SK-N-SH treated with all-trans-retinoic acid at 6 μM for 48 hours (cell line): Measurements from ENCODE around the gene ADARB2.

ENCODE experiments used
- ATAC-seq: fragments of 200-7000 bp; cut with Tn5 transposase; 3 replicates; pipeline ENCODE4 v1.9.1; 2020; ENCODE audit warnings: mild to moderate bottlenecking, moderate library complexity
- ARNTL ChIP-seq: fragments of 450-650 bp; formaldehyde crosslinking; IDR thresholded peaks from 2 replicates; pipeline ENCODE4 v1.5.0; 2020; ENCODE audit warnings: low read depth, mild to moderate bottlenecking, moderate library complexity, borderline replicate concordance
- BACH2 ChIP-seq: fragments of 250-450 bp; sonication (Bioruptor Pico); IDR thresholded peaks from 2 replicates; pipeline ENCODE4 v1.9.0; 2021; ENCODE audit warnings: mild to moderate bottlenecking, borderline replicate concordance
- CSDC2 ChIP-seq: fragments of 250-450 bp; sonication (Bioruptor Pico); IDR thresholded peaks from 2 replicates; pipeline ENCODE4 v1.5.0; 2020; ENCODE audit warnings: mild to moderate bottlenecking, moderate library complexity
- ESRRG ChIP-seq: fragments of 250-450 bp; sonication (Bioruptor Pico); IDR thresholded peaks from 2 replicates; pipeline ENCODE4 v1.6.1; 2021; ENCODE audit warnings: mild to moderate bottlenecking
- GLIS3 ChIP-seq: fragments of 250-450 bp; sonication (Bioruptor Pico); IDR thresholded peaks from 2 replicates; pipeline ENCODE4 v1.5.0; 2020; ENCODE audit warnings: mild to moderate bottlenecking, moderate library complexity
- ISL1 ChIP-seq: fragments of 250-450 bp; sonication (Bioruptor Pico); IDR thresholded peaks from 2 replicates; pipeline ENCODE4 v2.1.2; 2022; ENCODE audit warnings: mild to moderate bottlenecking, moderate library complexity
- OSR1 ChIP-seq: fragments of 250-450 bp; sonication (Bioruptor Pico); IDR thresholded peaks from 2 replicates; pipeline ENCODE4 v1.8.0; 2022; ENCODE audit warnings: moderate library complexity, mild to moderate bottlenecking, inconsistent platforms
- PPARA ChIP-seq: fragments of 250-450 bp; sonication (Bioruptor Pico); IDR thresholded peaks from 2 replicates; pipeline ENCODE4 v1.5.0; 2020; ENCODE audit warnings: mild to moderate bottlenecking, borderline replicate concordance
- RARB ChIP-seq: fragments of 250-450 bp; sonication (Bioruptor Pico); IDR thresholded peaks from 2 replicates; pipeline ENCODE4 v1.8.0; 2021; ENCODE audit warnings: mild to moderate bottlenecking, moderate library complexity
- SNAI2 ChIP-seq: fragments of 250-450 bp; sonication (Bioruptor Pico); IDR thresholded peaks from 2 replicates; pipeline ENCODE4 v1.5.0; 2020; ENCODE audit warnings: mild to moderate bottlenecking, moderate library complexity
- TCF4 ChIP-seq: fragments of 250-450 bp; sonication (Bioruptor Pico); IDR thresholded peaks from 2 replicates; pipeline ENCODE4 v1.8.0; 2021; ENCODE audit warnings: mild to moderate bottlenecking, moderate library complexity, borderline replicate concordance
- TOX ChIP-seq: fragments of 250-450 bp; sonication (Bioruptor Pico); IDR thresholded peaks from 2 replicates; pipeline ENCODE4 v1.8.0; 2021; ENCODE audit warnings: mild to moderate bottlenecking, moderate library complexity, borderline replicate concordance
- ZC3H10 ChIP-seq: fragments of 250-450 bp; sonication (Bioruptor Pico); IDR thresholded peaks from 2 replicates; pipeline ENCODE4 v1.5.1; 2021; ENCODE audit warnings: mild to moderate bottlenecking, moderate library complexity
- ZFP3 ChIP-seq: fragments of 250-450 bp; sonication (Bioruptor Pico); IDR thresholded peaks from 2 replicates; pipeline ENCODE4 v1.5.0; 2020; ENCODE audit warnings: mild to moderate bottlenecking, moderate library complexity
- ZFP30 ChIP-seq: fragments of 450-650 bp; formaldehyde crosslinking; IDR thresholded peaks from 2 replicates; pipeline ENCODE4 v1.5.0; 2022; ENCODE audit warnings: mild to moderate bottlenecking, moderate library complexity
- ZNF565 ChIP-seq: fragments of 450-650 bp; formaldehyde crosslinking; conservative IDR thresholded peaks from 2 replicates; pipeline ENCODE4 v1.5.0; 2020; ENCODE audit warnings: low read depth, mild to moderate bottlenecking, moderate library complexity
- ZNF70 ChIP-seq: fragments of 450-650 bp; formaldehyde crosslinking; IDR thresholded peaks from 2 replicates; pipeline ENCODE4 v1.5.0; 2020; ENCODE audit warnings: mild to moderate bottlenecking, moderate library complexity
- ZNF8 ChIP-seq: fragments of 450-650 bp; formaldehyde crosslinking; IDR thresholded peaks from 2 replicates; pipeline ENCODE4 v1.5.0; 2020; ENCODE audit warnings: mild to moderate bottlenecking, moderate library complexity
- TF ChIP-seq, protein P1 (sequence below): fragments of 250-450 bp; sonication (Bioruptor Pico); IDR thresholded peaks from 2 replicates; pipeline ENCODE4 v1.5.1; 2020; ENCODE audit warnings: low read depth, mild to moderate bottlenecking, moderate library complexity
- TF ChIP-seq, protein P2 (sequence below): fragments of 250-450 bp; sonication (Bioruptor Pico); IDR thresholded peaks from 2 replicates; pipeline ENCODE4 v1.8.0; 2020; ENCODE audit warnings: mild to moderate bottlenecking, moderate library complexity, borderline replicate concordance
- TF ChIP-seq, protein P3 (sequence below): fragments of 250-450 bp; sonication (Bioruptor Pico); IDR thresholded peaks from 2 replicates; pipeline ENCODE4 v1.5.0; 2020; ENCODE audit warnings: mild to moderate bottlenecking, moderate library complexity
- TF ChIP-seq, protein P4 (sequence below): fragments of 250-450 bp; sonication (Bioruptor Pico); IDR thresholded peaks from 2 replicates; pipeline ENCODE4 v1.5.1; 2021; ENCODE audit warnings: mild to moderate bottlenecking, moderate library complexity

ADARB2 gene

DNA sequence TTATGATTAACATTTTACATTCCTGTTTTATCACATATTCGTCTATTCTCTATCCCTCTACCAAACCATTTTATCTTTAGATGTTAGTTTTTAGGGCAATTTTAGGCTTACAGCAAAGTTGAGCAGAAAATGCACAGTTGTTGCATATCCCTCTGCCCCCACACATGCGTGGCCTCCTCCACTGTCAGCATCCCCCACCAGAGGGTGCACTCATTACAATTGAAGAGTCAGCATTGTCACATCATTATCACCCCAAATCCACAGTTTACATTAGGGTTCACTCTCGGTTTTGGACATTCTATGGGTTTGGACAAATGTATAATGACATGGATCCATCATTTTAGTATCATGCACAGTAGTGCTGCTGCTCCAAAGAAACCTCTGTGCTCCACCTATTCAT lies 594.7 kb downstream of the ADARB2 start:
- TF ChIP-seq ISL1 (CRISPR knock-in tag) (no peak), RARB (no peak), ZNF70 (CRISPR knock-in tag) (no peak), OSR1 (CRISPR knock-in tag) (no peak), BACH2 (CRISPR knock-in tag) (no peak), ARNTL (CRISPR knock-in tag) (no peak), CSDC2 (CRISPR knock-in tag) (no peak), ESRRG (CRISPR knock-in tag) (no peak), PPARA (CRISPR knock-in tag) (no peak), TOX (no peak), SNAI2 (CRISPR knock-in tag) (no peak)
- TF ChIP-seq, protein P1, sequence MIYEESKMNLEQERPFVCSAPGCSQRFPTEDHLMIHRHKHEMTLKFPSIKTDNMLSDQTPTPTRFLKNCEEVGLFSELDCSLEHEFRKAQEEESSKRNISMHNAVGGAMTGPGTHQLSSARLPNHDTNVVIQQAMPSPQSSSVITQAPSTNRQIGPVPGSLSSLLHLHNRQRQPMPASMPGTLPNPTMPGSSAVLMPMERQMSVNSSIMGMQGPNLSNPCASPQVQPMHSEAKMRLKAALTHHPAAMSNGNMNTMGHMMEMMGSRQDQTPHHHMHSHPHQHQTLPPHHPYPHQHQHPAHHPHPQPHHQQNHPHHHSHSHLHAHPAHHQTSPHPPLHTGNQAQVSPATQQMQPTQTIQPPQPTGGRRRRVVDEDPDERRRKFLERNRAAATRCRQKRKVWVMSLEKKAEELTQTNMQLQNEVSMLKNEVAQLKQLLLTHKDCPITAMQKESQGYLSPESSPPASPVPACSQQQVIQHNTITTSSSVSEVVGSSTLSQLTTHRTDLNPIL = no peak
- TF ChIP-seq, protein P2, sequence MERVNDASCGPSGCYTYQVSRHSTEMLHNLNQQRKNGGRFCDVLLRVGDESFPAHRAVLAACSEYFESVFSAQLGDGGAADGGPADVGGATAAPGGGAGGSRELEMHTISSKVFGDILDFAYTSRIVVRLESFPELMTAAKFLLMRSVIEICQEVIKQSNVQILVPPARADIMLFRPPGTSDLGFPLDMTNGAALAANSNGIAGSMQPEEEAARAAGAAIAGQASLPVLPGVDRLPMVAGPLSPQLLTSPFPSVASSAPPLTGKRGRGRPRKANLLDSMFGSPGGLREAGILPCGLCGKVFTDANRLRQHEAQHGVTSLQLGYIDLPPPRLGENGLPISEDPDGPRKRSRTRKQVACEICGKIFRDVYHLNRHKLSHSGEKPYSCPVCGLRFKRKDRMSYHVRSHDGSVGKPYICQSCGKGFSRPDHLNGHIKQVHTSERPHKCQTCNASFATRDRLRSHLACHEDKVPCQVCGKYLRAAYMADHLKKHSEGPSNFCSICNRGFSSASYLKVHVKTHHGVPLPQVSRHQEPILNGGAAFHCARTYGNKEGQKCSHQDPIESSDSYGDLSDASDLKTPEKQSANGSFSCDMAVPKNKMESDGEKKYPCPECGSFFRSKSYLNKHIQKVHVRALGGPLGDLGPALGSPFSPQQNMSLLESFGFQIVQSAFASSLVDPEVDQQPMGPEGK (CRISPR knock-in tag) = no peak
- TF ChIP-seq, protein P3, sequence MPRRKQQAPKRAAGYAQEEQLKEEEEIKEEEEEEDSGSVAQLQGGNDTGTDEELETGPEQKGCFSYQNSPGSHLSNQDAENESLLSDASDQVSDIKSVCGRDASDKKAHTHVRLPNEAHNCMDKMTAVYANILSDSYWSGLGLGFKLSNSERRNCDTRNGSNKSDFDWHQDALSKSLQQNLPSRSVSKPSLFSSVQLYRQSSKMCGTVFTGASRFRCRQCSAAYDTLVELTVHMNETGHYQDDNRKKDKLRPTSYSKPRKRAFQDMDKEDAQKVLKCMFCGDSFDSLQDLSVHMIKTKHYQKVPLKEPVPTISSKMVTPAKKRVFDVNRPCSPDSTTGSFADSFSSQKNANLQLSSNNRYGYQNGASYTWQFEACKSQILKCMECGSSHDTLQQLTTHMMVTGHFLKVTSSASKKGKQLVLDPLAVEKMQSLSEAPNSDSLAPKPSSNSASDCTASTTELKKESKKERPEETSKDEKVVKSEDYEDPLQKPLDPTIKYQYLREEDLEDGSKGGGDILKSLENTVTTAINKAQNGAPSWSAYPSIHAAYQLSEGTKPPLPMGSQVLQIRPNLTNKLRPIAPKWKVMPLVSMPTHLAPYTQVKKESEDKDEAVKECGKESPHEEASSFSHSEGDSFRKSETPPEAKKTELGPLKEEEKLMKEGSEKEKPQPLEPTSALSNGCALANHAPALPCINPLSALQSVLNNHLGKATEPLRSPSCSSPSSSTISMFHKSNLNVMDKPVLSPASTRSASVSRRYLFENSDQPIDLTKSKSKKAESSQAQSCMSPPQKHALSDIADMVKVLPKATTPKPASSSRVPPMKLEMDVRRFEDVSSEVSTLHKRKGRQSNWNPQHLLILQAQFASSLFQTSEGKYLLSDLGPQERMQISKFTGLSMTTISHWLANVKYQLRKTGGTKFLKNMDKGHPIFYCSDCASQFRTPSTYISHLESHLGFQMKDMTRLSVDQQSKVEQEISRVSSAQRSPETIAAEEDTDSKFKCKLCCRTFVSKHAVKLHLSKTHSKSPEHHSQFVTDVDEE (CRISPR knock-in tag) = no peak
- ATAC-seq = no peak

DNA sequence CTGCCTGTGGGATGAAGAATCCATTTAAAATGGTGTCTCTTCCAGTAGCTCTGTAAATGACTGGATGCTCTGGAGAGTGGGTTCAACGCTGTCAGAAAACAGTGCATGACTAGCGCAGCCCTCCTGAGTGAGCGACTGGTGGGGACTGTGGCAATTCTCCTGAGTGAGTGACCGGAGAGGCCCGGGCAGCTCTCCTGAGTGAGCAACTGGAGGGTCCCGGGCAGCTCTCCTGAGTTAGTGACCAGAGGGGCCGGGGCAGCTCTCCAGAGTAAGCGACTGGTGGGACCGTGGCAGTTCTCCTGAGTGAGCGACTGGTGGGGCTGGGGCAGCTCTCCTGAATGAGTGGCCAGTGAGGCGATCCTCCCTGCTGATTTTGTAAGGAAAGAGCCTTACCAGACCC lies 595.6 kb downstream of the ADARB2 start:
- no peak for ATAC-seq
- TF ChIP-seq ARNTL (CRISPR knock-in tag) = no peak
- TF ChIP-seq ZFP3 (CRISPR knock-in tag) = no peak
- no peak for TF ChIP-seq TOX
- TF ChIP-seq ZC3H10 (CRISPR knock-in tag) = no peak
- TF ChIP-seq OSR1 (CRISPR knock-in tag) = no peak
- TF ChIP-seq RARB = no peak
- TF ChIP-seq, protein P4, sequence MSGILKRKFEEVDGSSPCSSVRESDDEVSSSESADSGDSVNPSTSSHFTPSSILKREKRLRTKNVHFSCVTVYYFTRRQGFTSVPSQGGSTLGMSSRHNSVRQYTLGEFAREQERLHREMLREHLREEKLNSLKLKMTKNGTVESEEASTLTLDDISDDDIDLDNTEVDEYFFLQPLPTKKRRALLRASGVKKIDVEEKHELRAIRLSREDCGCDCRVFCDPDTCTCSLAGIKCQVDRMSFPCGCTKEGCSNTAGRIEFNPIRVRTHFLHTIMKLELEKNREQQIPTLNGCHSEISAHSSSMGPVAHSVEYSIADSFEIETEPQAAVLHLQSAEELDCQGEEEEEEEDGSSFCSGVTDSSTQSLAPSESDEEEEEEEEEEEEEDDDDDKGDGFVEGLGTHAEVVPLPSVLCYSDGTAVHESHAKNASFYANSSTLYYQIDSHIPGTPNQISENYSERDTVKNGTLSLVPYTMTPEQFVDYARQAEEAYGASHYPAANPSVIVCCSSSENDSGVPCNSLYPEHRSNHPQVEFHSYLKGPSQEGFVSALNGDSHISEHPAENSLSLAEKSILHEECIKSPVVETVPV = no peak
- no peak for TF ChIP-seq SNAI2 (CRISPR knock-in tag)
- TF ChIP-seq ZNF70 (CRISPR knock-in tag) = no peak
- no peak for TF ChIP-seq ZFP30 (CRISPR knock-in tag)
- TF ChIP-seq ISL1 (CRISPR knock-in tag) = no peak
- TF ChIP-seq, protein P1 = no peak
- TF ChIP-seq TCF4 = no peak

DNA sequence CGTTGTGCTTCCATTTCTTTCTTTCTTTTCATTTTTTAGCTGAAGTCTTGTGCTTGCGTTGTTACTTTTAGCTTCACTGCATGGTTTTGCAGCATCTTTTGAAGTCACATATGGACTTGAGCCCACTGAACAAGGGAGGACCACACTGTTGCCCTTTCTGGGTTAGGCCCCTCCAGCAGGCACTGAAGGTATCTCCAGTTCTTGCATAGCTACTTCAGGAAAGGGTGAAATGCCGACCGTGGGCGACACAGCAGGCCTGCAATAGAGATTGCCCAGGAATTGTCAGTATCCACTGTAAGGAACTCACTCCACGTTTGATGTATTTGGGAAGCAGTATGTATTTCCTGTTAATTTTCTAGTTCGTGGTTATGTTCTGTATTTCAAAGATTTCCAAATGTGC lies 596.1 kb downstream of the ADARB2 start:
- ATAC-seq = no peak
- TF ChIP-seq ESRRG (CRISPR knock-in tag) = no peak
- TF ChIP-seq BACH2 (CRISPR knock-in tag) = no peak
- TF ChIP-seq RARB = no peak
- no peak for TF ChIP-seq ZNF8 (CRISPR knock-in tag)
- TF ChIP-seq TCF4 = no peak
- no peak for TF ChIP-seq PPARA (CRISPR knock-in tag)
- TF ChIP-seq ARNTL (CRISPR knock-in tag) = no peak
- no peak for TF ChIP-seq ZNF565 (CRISPR knock-in tag)
- TF ChIP-seq ZNF70 (CRISPR knock-in tag) = no peak
- no peak for TF ChIP-seq ISL1 (CRISPR knock-in tag)
- TF ChIP-seq, protein P3 (CRISPR knock-in tag) = no peak
- no peak for TF ChIP-seq ZFP3 (CRISPR knock-in tag)
- TF ChIP-seq OSR1 (CRISPR knock-in tag) = no peak
- TF ChIP-seq, protein P2 (CRISPR knock-in tag) = no peak
- TF ChIP-seq CSDC2 (CRISPR knock-in tag) = no peak
- no peak for TF ChIP-seq GLIS3 (CRISPR knock-in tag)
- TF ChIP-seq SNAI2 (CRISPR knock-in tag) = no peak
- no peak for TF ChIP-seq ZFP30 (CRISPR knock-in tag)
